ENCODE measurements around the gene RPLP2.

RPLP2 gene

DNA sequence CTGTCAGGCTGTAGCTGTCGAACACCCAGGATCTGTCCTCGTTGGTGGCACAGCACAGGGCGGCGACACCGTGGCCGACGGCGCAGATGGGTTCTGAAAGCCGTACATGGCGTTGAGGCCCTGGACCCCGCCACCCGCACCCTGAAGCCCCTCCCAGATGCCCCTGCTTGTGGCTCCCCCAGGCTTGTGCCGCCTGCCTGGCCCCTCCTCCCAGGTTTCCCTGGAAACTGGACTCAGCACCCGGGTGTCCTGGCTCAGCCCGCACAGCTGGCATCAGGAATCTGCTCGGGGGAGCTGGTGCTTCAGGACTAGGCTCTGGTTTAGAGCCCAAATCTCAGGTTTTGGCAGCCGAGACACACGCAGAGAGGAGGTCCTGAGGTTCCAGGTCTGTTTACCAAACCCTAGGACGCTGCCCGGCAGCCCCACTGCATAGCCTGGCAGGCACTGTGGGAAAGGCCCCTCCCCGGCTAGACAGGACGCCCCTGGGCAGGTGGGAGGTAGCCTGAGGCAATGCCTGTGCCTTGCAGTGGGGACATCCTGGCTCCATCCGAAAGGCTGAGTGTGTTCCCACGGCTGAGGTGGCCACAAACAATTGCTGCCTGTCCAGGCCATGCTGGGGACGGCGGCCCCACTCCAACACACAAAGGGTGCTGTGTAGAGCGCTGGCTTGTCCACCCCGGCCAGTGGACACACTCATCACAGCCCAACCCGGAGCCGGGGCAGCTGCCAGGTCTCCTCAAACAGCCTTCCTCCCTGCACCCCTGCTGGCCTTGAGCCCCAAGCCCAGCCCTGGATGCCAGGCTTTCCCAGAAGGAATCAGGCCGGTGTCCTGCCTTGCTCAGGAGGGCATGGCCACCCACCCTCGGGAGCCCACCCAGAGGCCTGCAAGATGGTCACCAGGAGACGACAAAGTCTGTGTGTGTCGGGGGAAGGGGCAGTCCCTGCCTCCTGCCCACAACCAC is 37.1 kb upstream of the RPLP2 start:
- no peak overlapping the region for H3K4me3 ChIP-seq (ENCODE audit: low read depth, low read length)
- TF ChIP-seq, protein P1, sequence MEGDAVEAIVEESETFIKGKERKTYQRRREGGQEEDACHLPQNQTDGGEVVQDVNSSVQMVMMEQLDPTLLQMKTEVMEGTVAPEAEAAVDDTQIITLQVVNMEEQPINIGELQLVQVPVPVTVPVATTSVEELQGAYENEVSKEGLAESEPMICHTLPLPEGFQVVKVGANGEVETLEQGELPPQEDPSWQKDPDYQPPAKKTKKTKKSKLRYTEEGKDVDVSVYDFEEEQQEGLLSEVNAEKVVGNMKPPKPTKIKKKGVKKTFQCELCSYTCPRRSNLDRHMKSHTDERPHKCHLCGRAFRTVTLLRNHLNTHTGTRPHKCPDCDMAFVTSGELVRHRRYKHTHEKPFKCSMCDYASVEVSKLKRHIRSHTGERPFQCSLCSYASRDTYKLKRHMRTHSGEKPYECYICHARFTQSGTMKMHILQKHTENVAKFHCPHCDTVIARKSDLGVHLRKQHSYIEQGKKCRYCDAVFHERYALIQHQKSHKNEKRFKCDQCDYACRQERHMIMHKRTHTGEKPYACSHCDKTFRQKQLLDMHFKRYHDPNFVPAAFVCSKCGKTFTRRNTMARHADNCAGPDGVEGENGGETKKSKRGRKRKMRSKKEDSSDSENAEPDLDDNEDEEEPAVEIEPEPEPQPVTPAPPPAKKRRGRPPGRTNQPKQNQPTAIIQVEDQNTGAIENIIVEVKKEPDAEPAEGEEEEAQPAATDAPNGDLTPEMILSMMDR (IDR thresholded peaks at IDR 0.05; ENCODE audit: low read depth, low read length) = no peak
- H3K4me1 ChIP-seq = no peaks in the 10 kb centered on the region
- H3K9me3 ChIP-seq = no peaks in the 10 kb centered on the region
- no peak for DNase-seq
- H3K36me3 ChIP-seq = peaks cover 21% of the 10 kb centered on the region
- H3K27me3 ChIP-seq = no peaks in the 10 kb centered on the region

DNA sequence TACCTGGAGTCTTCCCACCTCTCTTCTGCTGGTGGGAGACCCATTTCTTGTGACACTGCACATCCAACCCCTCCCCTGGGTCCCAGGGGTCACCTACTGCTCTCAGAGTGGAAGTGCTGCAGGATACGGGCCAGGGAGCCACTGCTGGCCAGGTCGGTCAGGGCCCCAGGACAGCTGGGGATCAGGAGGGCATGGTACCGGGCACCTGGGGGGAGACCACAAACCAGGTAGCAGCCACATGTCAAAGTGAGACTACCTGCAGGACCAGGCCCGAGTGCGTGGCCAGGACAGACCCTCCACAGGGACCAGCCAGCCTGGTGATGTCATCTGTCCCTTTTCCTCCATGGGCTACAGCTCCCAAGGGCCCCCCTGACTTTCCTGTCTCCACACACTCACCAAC is 36.3 kb upstream of the RPLP2 start:
- no peaks in the 10 kb centered on the region for H3K4me1 ChIP-seq
- H3K36me3 ChIP-seq = peaks cover 21% of the 10 kb centered on the region
- H3K27me3 ChIP-seq = no peaks in the 10 kb centered on the region
- TF ChIP-seq, protein P1 (IDR thresholded peaks at IDR 0.05; ENCODE audit: low read depth, low read length) = no peak
- no peak for DNase-seq
- H3K9me3 ChIP-seq = no peaks in the 10 kb centered on the region
- no peak overlapping the region for H3K4me3 ChIP-seq (ENCODE audit: low read depth, low read length)

- DNase-seq = no peak
- TF ChIP-seq, protein P1 (IDR thresholded peaks at IDR 0.05; ENCODE audit: low read depth, low read length) = no peak
- H3K4me3 ChIP-seq (ENCODE audit: low read depth, low read length) = no peak overlapping the region
- no peaks in the 10 kb centered on the region for H3K27me3 ChIP-seq
- peaks cover 21% of the 10 kb centered on the region for H3K36me3 ChIP-seq
- no peaks in the 10 kb centered on the region for H3K9me3 ChIP-seq
- H3K4me1 ChIP-seq = no peaks in the 10 kb centered on the region
Measured at GRCh38 chr11:773830-774229, 35.9 kb upstream of the RPLP2 start.

GRCh38 chr11:774873-775592 is 34.7 kb upstream of the RPLP2 start:
- Histone ChIP-seq H3K4me3 (ENCODE audit: low read depth, low read length) (no peak overlapping the region), H3K4me1 (no peaks in the 10 kb centered on the region), H3K27me3 (no peaks in the 10 kb centered on the region), H3K36me3 (peaks cover 18% of the 10 kb centered on the region), H3K9me3 (no peaks in the 10 kb centered on the region)
- DNase-seq = no peak
- TF ChIP-seq, protein P1 (IDR thresholded peaks at IDR 0.05; ENCODE audit: low read depth, low read length) = no peak

DNA sequence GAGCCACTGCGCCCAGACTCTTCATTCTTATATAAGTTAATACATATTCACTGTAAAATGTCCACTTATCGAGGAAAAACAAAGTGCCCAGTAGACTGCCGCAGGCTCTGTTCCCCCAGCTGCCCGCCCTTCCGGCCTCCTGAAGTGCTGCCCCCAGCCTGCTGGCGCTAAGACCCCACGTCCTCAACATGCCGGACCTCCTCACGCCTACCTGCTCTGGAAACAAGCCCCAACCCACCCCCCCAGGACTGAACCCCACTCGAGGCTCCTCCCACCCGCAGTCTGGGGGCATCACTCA is 33.6 kb upstream of the RPLP2 start:
- TF ChIP-seq, protein P1 (IDR thresholded peaks at IDR 0.05; ENCODE audit: low read depth, low read length) = no peak
- peak overlapping the region; percentile 67 for H3K4me3 ChIP-seq (ENCODE audit: low read depth, low read length)

More for the DNA sequence above, 33.6 kb upstream of the RPLP2 start:
- Histone ChIP-seq H3K4me1 (no peaks in the 10 kb centered on the region), H3K36me3 (peaks cover 8% of the 10 kb centered on the region), H3K27me3 (no peaks in the 10 kb centered on the region), H3K9me3 (no peaks in the 10 kb centered on the region)
- no peak for DNase-seq
